ENCODE measurements around the gene RNU7-1.
"Not testable (repeated sequence)": the region's sequence is repeated elsewhere in the genome, so short reads cannot be mapped to it uniquely, and the experiment has no call there.

Gene RNU7-1

DNA sequence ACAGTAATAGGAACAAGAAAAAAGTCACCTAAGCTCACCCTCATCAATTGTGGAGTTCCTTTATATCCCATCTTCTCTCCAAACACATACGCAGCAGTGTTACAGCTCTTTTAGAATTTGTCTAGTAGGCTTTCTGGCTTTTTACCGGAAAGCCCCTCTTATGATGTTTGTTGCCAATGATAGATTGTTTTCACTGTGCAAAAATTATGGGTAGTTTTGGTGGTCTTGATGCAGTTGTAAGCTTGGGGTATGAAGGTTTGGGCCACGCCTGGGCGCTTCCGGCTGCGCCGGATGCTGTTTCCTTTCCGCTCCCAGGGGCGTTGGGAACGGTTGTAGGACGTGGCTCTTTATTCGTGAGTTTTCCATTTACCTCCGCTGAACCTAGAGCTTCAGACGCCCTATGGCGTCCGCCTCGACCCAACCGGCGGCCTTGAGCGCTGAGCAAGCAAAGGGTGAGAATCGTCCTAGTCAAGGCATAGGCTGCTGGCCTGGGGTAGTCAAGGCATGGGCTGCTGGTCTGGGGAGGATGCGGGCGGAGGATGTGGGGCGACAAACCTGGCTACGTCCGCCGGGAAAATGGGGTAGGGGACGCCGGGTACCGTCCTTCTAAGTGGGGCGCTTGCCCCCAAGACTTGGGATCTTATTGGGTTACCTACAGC, at the start of gene RNU7-1, which contains the start of gene C12orf57:
TSS of gene RNU7-1 (plus strand) at position 95 of the 659 bp plus-strand sequence.
TSS of gene C12orf57 (plus strand) at position 301 of the 659 bp plus-strand sequence. CDS start at position 401, 100 bp downstream.
- no peak for FAIRE-seq

GRCh38 chr12:6894321-6894720, 49.3 kb upstream of the RNU7-1 start:
- no peak for FAIRE-seq

DNA sequence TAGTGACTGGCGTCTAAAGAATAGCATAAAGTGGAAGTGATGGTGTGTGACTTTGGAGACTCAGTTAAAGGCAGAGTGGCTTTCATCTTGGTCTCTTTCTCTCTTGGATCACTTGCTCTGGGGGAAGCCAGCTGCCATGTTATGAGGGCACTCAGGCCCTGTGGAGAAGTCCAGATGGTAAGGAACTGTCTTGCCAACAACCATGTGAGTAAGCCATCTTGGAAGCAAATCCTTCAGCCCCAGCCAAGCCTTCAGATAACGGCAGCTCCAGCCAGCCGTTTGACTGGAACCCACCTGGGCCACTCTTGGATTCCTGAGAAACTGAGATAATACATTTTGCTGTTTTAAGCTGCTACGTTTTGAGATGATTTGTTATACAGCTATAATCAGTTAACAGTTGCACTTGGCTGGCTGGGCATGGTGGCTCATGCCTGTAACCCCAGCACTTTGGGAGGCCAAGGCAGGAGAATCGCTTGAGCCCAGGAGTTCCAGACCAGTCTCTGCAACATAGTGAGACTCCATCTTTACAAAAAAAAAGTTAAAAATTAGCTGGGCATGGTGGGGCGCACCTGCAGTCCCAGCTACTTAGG, 46.7 kb upstream of the RNU7-1 start:
- FAIRE-seq, result no peak

DNA sequence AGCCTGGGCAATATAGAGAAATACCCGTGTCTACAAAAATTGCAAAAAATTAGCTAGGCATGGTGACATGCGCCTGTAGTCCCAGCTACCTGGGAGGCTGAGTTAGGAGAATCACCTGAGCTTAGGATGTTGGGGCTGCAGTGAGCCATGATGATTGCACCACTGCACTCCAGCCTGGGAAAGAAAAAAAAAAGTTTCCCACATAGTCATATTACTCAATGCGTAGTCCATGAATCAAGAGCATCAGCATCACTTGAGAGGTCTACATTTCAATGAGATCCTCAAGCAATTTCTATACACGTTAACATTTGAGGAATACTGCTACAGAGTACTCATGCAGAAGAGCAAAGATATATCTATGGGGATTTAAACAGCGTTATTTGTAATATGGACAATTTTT, 44.2 kb upstream of the RNU7-1 start:
- no peak for FAIRE-seq

DNA sequence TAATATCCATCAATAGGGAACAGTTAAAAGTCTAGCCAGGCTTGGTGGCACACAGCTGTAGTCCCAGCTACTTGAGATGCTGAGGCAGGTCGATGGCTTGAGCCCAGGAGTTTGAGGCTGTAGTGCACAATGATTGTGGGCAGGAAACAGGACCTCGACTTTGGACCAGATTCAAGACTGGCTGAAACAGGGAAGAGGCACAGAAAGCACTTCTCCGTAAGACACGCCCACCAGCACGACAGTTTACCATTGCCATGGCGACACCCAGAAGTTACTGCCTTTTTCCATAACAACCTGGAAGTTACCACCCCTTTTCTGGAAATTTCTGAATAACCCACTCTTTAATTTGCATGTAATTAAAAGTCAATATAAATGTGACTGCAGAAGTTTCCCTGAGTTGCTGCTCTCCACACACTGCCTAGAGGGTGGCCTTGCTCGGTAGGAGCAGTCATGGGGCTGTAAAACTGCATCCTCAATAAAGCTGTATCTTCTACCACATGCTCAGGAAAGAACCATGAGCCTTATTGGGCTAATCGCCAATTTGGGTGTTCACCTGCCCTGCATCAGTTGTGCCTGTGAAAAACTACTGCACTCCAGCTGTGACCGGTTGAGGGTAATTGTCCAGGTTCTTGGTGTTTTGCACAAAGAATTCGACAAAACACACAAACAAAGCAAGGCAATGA, 43.6 kb upstream of the RNU7-1 start:
- FAIRE-seq, result no peak

DNA sequence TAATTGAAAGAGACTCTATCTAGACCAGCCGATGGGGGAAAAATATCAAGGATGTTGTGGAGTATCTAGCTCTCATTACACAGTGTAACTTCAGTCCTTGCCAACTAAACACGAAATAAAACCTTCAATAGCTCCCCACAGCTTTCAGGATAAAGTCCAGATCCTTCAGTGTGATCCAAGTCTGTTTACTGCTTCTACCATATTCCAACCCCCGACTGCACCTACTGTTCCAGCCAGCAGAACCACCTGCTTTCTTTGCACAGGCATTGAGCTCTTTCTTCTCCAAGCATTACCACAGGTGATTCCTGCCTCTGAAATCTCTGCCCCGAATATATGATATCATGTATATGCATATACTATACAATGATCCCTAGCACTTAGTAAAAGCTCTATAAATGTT, 41.2 kb upstream of the RNU7-1 start:
- FAIRE-seq, result no peak

GRCh38 chr12:6903722-6904121, 39.9 kb upstream of the RNU7-1 start:
- no peak for FAIRE-seq

DNA sequence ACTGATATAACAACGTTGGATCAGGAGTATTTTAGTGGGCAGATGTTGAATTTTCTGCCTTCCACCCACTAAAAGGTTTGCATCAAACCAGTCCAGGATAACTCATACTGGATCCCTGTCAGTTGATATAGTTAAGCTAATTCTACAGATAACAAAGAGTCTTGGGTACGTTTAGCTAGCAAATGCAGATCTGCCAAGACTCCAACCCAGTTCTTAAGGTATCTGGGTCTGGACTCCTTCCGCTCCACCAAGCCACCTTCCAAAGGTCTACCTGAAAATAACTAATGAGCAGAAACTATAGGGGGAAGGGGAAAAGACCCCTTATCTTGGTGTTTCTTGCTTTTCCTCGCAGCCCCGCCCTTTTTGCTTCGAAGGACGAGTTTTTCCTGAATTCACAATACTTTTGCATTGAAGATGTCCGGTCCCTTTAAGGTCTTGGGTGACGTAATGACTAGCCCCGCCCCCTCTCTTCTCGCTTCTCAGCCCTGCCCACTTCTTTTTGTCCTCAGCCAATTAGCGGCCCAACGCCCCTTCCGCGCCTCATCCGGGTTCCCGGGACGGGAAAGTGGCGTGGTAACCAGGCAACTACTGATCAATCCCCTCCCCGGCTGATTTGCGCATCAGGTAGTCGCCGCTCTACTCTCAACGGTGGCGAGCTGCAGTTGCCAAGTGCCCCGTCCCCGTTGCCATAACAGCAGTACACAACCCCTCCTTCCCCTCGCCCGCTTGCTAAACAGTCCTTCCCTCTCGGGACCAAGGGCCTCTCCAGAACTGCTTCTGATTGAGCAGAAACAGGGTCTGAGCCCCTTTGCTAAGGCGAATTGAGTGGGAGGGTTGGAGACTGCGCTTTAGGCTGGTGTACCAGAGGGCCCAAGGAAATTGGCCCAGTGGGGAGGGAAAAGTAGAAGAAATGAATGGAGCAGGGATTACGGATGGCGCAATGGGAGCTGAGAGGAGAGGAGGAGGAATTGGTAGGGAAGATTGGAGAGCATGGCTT, 39.0 kb upstream of the RNU7-1 start, which contains the start of gene LRRC23:
TSS of gene LRRC23 (plus strand) at position 543 of the 997 bp plus-strand sequence. CDS start 812 bp downstream, outside the sequence.
- peak; percentile 97 for FAIRE-seq

DNA sequence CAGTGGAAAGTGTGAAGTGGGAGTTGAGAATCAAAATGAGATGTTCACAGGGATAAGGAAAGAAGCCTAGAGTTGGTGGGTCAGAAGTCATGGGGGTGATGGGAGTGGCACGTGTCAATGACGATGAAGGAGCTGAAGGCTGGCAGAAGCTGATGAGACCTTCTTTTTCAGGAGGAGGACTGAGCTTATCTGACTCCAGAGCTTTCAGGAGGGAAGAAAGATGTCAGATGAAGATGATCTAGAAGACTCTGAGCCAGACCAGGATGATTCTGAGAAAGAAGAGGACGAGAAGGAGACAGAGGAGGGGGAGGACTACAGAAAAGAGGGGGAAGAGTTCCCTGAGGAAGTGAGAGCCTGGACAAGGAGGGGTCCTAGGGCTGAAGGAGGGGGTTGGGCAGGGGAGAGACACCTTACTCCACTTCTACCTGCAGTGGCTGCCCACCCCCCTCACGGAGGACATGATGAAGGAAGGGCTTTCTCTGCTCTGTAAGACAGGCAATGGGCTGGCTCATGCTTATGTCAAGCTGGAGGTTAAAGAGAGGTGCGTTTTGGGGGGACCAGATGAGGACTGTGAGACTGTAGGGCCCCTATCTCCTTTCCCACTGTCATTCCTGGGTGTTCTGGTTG, 38.1 kb upstream of the RNU7-1 start:
- FAIRE-seq, result no peak

GRCh38 chr12:6908141-6908540, 35.5 kb upstream of the RNU7-1 start:
- FAIRE-seq, result not testable (repeated sequence)

DNA sequence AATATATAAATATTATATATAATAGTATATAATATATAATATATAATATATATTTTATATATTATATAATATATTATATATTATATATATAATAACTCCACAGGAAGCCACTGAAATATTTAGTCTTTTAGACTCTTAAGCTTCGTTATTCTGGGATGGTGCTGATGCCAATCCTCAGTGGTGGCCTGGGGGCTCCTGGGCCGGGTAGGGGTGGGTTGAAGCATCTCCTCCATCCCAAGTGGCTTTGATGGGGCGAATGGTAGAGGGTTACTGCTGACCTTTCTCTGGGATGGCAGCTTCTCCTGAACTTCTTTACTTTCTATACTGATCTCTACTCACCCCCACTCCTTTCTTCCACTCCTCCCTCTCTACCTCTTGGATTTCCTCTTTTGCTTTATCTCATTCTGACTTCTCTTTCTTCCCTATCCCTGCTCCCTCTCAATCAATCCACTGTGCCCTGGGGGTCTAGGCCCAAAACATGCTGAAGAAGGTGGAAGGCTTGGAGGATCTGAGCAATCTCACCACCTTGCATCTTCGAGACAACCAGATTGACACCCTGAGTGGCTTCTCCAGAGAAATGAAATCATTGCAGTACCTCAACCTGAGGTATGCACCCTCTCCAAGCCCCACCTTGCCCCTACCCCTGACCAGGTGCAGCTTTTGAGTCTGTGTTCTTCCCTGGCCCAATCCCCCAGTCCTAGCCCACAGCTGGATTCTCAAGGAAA, 34.0 kb upstream of the RNU7-1 start:
- FAIRE-seq, result no peak

DNA sequence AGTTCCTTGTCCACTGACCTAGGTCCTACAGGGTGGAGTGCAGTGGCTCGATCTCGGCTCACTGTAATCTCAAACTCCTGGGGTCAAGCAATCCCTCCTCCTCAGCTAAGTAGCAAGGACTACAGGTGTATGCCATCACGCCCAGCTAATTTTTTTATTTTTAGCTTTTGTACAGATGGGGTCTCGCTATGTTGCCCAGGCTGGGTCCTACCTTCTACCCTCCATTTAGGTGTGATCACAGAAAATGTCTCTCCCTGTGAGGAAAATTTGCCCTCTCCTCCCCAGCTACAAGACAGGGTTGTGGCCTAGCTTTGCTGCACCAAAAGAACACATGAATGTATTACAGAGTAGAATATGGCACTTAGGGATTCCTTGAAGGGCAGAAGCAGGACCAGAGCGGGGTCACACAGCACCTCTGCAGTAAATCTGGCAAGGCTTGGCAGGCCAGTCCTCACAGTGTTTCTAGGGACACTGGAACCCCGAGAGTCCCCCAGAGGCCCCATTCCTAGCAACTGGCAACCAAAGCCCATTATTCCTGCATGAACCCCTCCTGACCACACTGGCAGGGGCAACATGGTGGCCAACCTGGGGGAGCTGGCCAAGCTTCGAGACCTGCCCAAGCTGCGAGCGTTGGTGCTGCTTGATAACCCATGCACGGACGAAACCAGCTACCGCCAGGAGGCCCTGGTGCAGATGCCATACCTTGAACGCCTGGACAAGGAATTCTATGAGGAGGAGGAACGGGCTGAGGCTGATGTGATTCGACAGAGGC, 31.3 kb upstream of the RNU7-1 start:
- no peak for FAIRE-seq

- no peak for FAIRE-seq
Measured at GRCh38 chr12:6914246-6914946, 29.2 kb upstream of the RNU7-1 start, which contains the start of gene ENO2. Gene ENO2 (plus strand): TSS chr12:6914580. CDS start chr12:6915833, 1,253 bp downstream.

GRCh38 chr12:6914947-6915788, 28.4 kb upstream of the RNU7-1 start:
- FAIRE-seq, result no peak

- no peak for FAIRE-seq
Measured at GRCh38 chr12:6915789-6916285, 27.8 kb upstream of the RNU7-1 start.

GRCh38 chr12:6916426-6917200, 27.0 kb upstream of the RNU7-1 start:
- FAIRE-seq, result no peak

GRCh38 chr12:6917491-6918231, 26.0 kb upstream of the RNU7-1 start:
- no peak for FAIRE-seq
